ENCODE measurements around the gene ROPN1L.
"Not testable (repeated sequence)": the region's sequence is repeated elsewhere in the genome, so short reads cannot be mapped to it uniquely, and the experiment has no call there.

The ROPN1L gene

DNA sequence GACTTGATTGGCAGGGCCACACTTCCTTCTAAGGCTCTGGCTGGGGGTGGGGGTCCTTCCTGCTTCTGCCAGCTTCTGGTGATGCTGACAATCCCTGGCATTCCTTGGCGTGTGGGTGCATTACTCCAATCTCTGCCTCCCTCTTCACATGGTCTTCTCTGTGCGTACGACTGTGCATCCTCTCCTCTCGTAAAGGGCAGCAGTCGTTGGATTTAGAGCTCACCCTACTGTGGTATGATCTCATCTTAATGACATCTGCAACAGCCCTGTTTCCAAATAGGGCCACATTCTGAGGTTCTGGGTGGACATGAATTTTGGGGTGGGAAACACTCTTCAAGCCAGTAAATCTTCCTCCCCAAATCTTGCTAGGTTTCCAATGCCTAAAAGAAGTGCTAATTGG, 36.8 kb downstream of the ROPN1L start:
- peak; percentile 78 for DNase-seq (ENCODE audit: low read depth)

DNA sequence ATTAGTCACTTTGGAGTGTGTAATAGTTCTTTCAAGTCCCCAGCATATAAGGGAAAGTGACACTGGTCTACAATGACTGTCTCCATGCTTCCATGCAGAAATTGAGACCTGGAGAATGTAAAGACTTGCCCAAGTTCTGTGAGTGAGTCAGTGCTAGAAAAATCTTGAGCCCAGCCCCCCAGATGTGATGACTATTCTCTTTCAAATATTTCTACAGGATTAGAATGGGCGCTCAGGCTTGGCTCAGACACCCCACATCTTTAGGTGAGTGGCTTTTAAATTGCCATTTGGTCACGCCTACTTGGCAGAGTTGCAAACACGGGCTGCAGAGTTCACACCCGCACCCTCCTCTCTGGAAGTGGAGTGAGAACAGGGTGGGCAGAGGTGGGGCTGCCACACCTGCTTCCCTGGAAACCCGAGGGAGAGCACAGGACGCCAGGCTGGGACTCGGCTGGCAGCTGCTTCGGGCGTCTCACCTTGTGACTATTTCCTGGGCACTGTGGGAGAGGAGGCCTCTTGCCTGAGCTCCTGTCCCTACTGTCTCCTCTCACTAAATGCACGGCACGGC, 37.6 kb downstream of the ROPN1L start:
- DNase-seq (ENCODE audit: low read depth): peak; percentile 91

- DNase-seq (ENCODE audit: low read depth): no peak
Measured at GRCh38 chr5:10480237-10480985, 38.7 kb downstream of the ROPN1L start.

GRCh38 chr5:10481241-10481935, 39.7 kb downstream of the ROPN1L start:
- no peak for DNase-seq (ENCODE audit: low read depth)

GRCh38 chr5:10482791-10483530, 41.3 kb downstream of the ROPN1L start:
- no peak for DNase-seq (ENCODE audit: low read depth)

DNA sequence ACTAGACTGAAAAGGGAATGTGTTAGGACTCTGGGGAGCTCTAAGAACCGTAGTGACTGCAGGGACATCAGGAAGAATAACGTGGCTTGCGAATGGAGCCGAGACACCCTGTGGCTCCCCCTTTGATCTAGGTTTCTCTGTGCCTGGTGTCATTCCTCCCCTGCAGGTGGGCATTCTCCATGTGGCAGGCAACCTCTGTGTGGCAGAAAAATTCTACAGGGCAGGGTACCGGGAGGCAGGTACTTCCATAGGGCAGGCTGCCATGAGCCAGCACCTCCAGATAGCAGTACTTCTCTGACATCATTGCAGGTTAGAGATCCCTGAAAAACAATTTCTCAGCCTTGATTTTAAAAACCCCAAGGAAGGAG, 43.1 kb downstream of the ROPN1L start:
- no peak for DNase-seq (ENCODE audit: low read depth)

DNA sequence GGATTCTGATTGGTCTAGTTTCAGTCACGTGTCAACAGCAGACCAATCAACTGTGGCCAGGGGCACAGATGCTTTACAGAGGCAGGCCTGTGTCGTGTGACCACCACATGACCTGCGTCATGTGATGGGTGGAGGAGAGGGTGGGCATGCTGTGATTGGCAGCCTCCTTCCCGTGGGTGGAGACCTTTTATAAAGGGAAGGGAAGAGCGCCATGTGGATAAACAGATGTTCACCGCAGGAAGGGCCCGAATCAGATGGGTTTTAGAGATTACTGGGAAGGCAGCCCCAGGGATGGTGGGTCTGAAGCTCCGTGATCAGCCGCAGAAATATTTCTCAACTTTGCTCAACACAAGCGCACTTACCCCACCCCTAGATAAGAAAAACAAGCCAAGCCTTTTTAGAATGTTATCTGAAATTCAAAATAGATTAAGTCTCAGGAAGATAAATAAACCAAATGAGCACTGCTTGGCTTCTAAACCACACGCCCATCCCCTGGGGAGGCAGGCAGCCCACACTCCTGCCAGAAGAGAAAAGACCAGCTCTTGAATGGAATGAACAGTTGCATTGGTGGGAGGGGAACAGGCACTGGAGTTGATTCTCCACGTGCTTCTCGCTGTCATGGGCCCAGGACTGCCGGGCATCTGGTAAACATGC, 43.6 kb downstream of the ROPN1L start:
- DNase-seq (ENCODE audit: low read depth): peak; percentile 84

- no peak for DNase-seq (ENCODE audit: low read depth)
Measured at GRCh38 chr5:10485897-10486296, 44.2 kb downstream of the ROPN1L start.

- no peak for DNase-seq (ENCODE audit: low read depth)
Measured at GRCh38 chr5:10486511-10487344, 45.0 kb downstream of the ROPN1L start.

- DNase-seq (ENCODE audit: low read depth): no peak
Measured at GRCh38 chr5:10488144-10488543, 46.5 kb downstream of the ROPN1L start.

- peak; percentile 63 for DNase-seq (ENCODE audit: low read depth)
Measured at GRCh38 chr5:10489810-10490426, 48.2 kb downstream of the ROPN1L start.

- peak; percentile 29 for DNase-seq (ENCODE audit: low read depth)
Measured at GRCh38 chr5:10490927-10491672, 49.4 kb downstream of the ROPN1L start.

DNA sequence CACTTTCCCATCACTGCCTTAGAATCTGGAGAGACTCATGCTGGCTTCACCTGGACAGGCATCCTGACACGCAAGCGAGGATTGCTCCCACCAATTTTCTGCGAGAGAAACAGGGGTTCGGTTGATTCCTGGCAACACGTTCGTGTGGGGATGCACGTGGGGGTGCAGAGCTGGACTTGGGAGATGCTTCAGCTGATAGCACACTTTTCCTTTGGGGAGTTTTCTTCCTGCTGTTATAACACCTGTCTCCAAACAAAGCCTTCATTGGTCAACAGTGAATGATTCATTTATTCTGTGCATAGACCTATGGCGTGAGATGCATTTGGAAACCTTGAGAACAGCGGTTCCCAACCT, 50.0 kb downstream of the ROPN1L start:
- DNase-seq (ENCODE audit: low read depth): no peak

- DNase-seq (ENCODE audit: low read depth): no peak
Measured at GRCh38 chr5:10493884-10494283, 52.2 kb downstream of the ROPN1L start.

DNA sequence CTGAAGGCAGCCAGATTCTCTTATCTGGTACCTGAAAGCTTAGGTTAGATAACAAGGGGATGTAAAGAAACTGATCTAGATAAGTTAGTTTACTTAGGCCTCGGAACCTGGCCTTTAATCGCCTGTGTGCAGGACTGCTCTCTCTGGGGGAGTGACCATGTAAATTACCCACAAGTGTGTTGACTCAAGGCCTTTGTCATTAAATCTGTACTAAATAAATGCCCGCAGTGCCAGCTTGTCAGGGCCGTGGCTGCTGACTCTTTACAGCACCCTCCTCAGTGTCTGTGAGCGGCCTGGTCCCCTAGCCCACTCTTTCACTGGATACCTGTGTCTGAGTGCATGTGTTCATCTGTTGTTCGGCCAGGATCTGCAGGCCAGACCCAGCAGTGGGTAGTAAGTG, 52.8 kb downstream of the ROPN1L start:
- not testable (repeated sequence) for DNase-seq (ENCODE audit: low read depth)

DNA sequence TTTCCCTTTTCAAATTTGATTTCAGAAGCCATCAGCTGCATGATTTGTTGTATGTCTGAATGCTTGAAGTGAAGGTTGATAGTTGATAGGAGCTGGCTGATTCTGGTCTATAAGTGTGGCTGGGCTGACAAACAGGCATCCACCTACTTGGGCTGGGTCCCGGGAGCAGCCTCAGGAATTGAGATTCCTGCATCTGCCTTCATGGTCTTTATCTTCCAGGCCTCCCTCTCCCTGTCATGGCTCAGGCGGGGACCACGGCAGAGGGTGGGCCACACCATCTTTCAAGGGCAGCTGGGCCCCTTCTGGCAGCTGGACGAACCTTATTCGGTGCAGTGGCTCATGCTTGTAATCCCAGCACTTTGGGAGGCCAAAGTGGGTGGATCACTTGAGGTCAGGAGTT, 55.9 kb downstream of the ROPN1L start:
- DNase-seq (ENCODE audit: low read depth): no peak

DNA sequence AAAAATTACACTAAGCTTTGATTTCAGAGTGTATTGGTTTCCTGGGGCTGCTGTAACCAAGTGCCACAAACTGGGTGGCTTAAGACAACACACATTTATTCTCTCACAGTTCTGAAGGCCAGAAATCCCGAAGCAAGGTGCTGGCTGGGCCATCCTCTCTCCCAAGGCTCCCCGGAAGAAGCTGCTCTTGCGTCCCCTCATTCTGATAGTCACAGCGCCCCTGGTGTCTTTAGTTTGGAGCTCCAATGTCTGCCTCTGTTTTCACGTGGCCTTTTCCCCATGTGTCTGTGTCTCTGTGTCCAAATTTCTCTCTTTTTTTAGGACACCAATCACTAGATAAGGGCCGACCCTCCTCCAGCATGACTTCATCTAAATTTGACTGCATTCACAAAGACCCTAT, 56.7 kb downstream of the ROPN1L start:
- no peak for DNase-seq (ENCODE audit: low read depth)

GRCh38 chr5:10499066-10499465, 57.4 kb downstream of the ROPN1L start:
- DNase-seq (ENCODE audit: low read depth): no peak

DNA sequence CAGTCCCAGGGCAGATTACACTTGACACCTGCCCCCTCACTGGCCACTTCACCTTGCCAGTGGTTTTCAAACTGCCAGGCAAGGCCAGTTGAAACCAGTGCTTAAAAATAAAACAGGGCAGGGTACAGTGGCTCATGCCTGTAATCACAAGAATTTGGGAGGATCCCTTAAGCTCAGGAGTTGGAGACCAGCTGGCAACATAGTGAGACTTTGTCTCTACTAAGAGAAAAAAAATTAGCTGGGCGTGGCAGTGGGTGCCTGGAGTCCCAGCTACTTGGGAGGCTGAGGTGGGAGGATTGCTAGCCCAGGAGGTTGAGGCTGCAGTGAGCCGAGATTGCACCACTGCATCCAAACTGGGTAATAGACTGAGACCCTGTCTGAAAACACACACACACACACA, 58.1 kb downstream of the ROPN1L start:
- no peak for DNase-seq (ENCODE audit: low read depth)

- DNase-seq (ENCODE audit: low read depth): no peak
Measured at GRCh38 chr5:10500669-10501068, 59.0 kb downstream of the ROPN1L start.

Data from EH (cell line).